Left lung (tissue), 10 donors: ENCODE measurements around the gene GP1BA. TPM values are rescaled to one million over a fixed set of nuclear protein-coding genes. Genes with fewer than 3 reads are reported as not detected.
A peak's percentile ranks its signal among the peaks of the same experiment; 100 is the strongest.

Experiments
- ATAC-seq: fragments of 200-7000 bp; cut with Tn5 transposase; one replicate; pipeline ENCODE4 v1.9.1; 2020; ENCODE audit warnings: moderate library complexity
- DNase-seq, 4 donors: peaks; one replicate each; pipeline ENCODE4 v3.0.0-alpha.2; 2013 to 2020
- H3K27ac ChIP-seq, 2 donors: fragments of 200-600 bp; sonication (generic) in 1 of 2; one replicate each; pipeline versions ENCODE4 v1.5.0 to v1.8.0; 2020 to 2021
- H3K27me3 ChIP-seq, 2 donors: fragments of 200-600 bp; sonication (generic) in 1 of 2; one replicate each; pipeline versions ENCODE4 v1.5.0 to v1.8.0; 2020 to 2021
- H3K36me3 ChIP-seq, 2 donors: fragments of 200-600 bp; sonication (generic) in 1 of 2; one replicate each; pipeline versions ENCODE4 v1.5.0 to v1.8.0; 2020 to 2021
- H3K4me1 ChIP-seq, 2 donors: fragments of 200-600 bp; one replicate each; pipeline ENCODE4 v1.8.0; 2021
- H3K4me3 ChIP-seq, 2 donors: fragments of 200-600 bp; sonication (generic) in 1 of 2; one replicate each; pipeline versions ENCODE4 v1.5.0 to v1.8.0; 2020 to 2021; ENCODE audit warnings: mild to moderate bottlenecking in 1 of 2
- H3K9me3 ChIP-seq, 2 donors: fragments of 200-600 bp; sonication (generic) in 1 of 2; one replicate each; pipeline versions ENCODE4 v1.5.0 to v1.8.0; 2020 to 2021
- CTCF ChIP-seq, 2 donors: fragments of 200-600 bp; sonication (generic) in 1 of 2; IDR thresholded peaks; one replicate each; pipeline versions ENCODE4 v1.5.0 to v1.8.0; 2021; ENCODE audit warnings: antibody characterized with exemption in 2 of 2
- intact Hi-C, 2 donors: fragments of 100-400 bp; cut with DNase I; formaldehyde crosslinking; loops; one replicate each; pipeline versions ENCODE4 v1.11.2 to v1.14.2; 2022
- polyA plus RNA-seq, 6 donors: library from polyadenylated mRNA; unstranded; fragments of 120-200 nt; gene quantifications; one replicate each; pipeline ENCODE4 v1.2.1, GENCODE V29; 2013; ENCODE audit not compliant: insufficient read length in 6 of 6
- total RNA-seq, 2 donors: library from RNA; stranded (reverse); fragmentation: NEBNext Ultra II Directional; extraction: Animal tissue kit (Norgen Biotek cat#: 25700); gene quantifications; one replicate each; pipeline ENCODE4 v1.2.1, GENCODE V29; 2021
- donor health status: DM: no; HTN: yes; CAD: no.
- donor health status: DM: no; HTN: no; CAD: no.

Gene GP1BA
- total and polyA plus RNA-seq, 8 donors, result 0.31 to 3.7 (median 3.4) TPM

- intact Hi-C loops, result no loop called here
- no peaks in the 10 kb centered on the region for H3K27me3 ChIP-seq
- TF ChIP-seq CTCF (IDR thresholded peaks at IDR 0.05), result no peak
- peak overlapping the region; percentile 48 to 67 for H3K4me3 ChIP-seq
- peak overlapping the region; percentile 93 to 94 for H3K27ac ChIP-seq
- peaks cover 17 to 57% of the 10 kb centered on the region in 2 donors for H3K4me1 ChIP-seq
- no peak for DNase-seq
- H3K9me3 ChIP-seq, result no peaks in the 10 kb centered on the region
- ATAC-seq, result no peak
- peaks cover 0 to 51% of the 10 kb centered on the region in 2 donors for H3K36me3 ChIP-seq
Observed at GRCh38 chr17:4968486-4969046, 36.5 kb downstream of the GP1BA start.

DNA sequence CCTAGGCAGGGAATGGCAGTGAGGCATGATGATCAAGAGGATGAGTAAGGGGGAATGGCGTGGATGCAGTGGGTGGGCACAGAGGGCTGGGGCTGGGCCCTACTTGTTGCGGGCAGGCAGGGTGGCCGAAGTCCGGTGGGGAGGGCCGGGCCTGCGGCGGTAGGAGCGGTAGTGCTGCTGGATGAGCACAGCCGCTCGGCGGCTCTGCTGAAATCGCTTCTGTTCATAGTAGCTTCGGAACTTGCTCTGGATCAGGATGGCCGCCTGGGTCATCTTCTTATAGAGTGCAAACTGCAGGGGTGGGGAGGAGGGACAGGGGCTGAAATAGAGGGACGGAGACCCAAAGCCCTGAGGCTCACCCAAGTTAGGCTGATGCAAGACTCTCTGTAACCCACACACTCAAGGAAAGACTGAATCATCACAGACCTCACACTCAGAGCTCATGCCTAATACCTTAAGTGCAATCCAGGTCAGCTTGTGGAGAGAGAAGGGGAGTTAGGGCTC, 37.0 kb downstream of the GP1BA start:
- intact Hi-C loops, result no loop called here
- no peak for ATAC-seq
- Histone ChIP-seq H3K4me3 (peak overlapping the region; percentile 48 to 67), H3K9me3 (no peaks in the 10 kb centered on the region), H3K27ac (peak overlapping the region; percentile 93 to 94), H3K27me3 (no peaks in the 10 kb centered on the region), H3K36me3 (peaks cover 0 to 56% of the 10 kb centered on the region in 2 donors), H3K4me1 (peaks cover 17 to 57% of the 10 kb centered on the region in 2 donors)
- no peak for TF ChIP-seq CTCF (IDR thresholded peaks at IDR 0.05)
- no peak for DNase-seq

GRCh38 chr17:4969551-4970173, 37.6 kb downstream of the GP1BA start:
- Histone ChIP-seq H3K27me3 (no peaks in the 10 kb centered on the region), H3K27ac (peak overlapping the region; percentile 93 to 94), H3K4me3 (peak overlapping the region in 1 of 2 donors; percentile 67), H3K4me1 (peaks cover 17 to 61% of the 10 kb centered on the region in 2 donors), H3K9me3 (no peaks in the 10 kb centered on the region), H3K36me3 (peaks cover 0 to 62% of the 10 kb centered on the region in 2 donors)
- ATAC-seq (no peak), DNase-seq (no peak)
- intact Hi-C loops, result loop anchor here in 1 of 2 donors (10.0 kb wide), 1 partner anchor 65 kb away; the partner anchor contains the start of gene CHRNE
- no peak for TF ChIP-seq CTCF (IDR thresholded peaks at IDR 0.05)

DNA sequence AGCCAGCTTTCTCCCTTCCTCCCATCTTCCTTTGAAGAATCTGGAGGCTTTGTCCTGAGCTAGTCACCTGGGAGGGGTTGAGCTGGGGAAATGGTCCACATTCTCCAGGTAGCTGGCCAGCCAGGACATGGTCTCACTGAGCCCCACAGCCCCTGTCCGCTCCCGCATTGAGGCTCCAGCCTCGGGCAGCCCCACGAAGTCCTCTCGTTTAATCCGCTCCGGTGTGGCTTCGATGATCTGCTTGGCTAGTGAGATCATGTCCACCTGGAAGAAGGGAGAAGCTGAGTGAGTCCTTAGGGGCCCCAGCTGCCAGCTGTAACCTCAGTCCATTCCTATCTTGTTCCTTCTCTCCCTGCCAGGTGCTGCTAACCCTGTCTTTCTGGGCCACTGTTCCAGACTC, 38.2 kb downstream of the GP1BA start:
- Histone ChIP-seq H3K36me3 (peaks cover 0 to 67% of the 10 kb centered on the region in 2 donors), H3K4me1 (peaks cover 17 to 58% of the 10 kb centered on the region in 2 donors), H3K9me3 (no peaks in the 10 kb centered on the region), H3K4me3 (no peak overlapping the region), H3K27ac (peak overlapping the region; percentile 93 to 94), H3K27me3 (no peaks in the 10 kb centered on the region)
- ATAC-seq (no peak), DNase-seq (no peak)
- no peak for TF ChIP-seq CTCF (IDR thresholded peaks at IDR 0.05)
- intact Hi-C loops, result loop anchor here in 1 of 2 donors (10.0 kb wide), 1 partner anchor 65 kb away; the partner anchor contains the start of gene CHRNE

- ATAC-seq (no peak), DNase-seq (no peak)
- Histone ChIP-seq H3K4me3 (no peak overlapping the region), H3K9me3 (no peaks in the 10 kb centered on the region), H3K4me1 (peaks cover 11 to 47% of the 10 kb centered on the region in 2 donors), H3K27me3 (no peaks in the 10 kb centered on the region), H3K27ac (no peak overlapping the region), H3K36me3 (peaks cover 0 to 82% of the 10 kb centered on the region in 2 donors)
- no peak for TF ChIP-seq CTCF (IDR thresholded peaks at IDR 0.05)
- intact Hi-C loops, result loop anchor here in 1 of 2 donors (10.0 kb wide), 1 partner anchor 67 kb away; the partner anchor contains the start of gene CHRNE
Observed at GRCh38 chr17:4971826-4972225, 39.7 kb downstream of the GP1BA start.
